Measurements from ENCODE around the gene TREM2.
"Not testable (repeated sequence)": the region's sequence is repeated elsewhere in the genome, so short reads cannot be mapped to it uniquely, and the experiment has no call there.

TREM2 gene

DNA sequence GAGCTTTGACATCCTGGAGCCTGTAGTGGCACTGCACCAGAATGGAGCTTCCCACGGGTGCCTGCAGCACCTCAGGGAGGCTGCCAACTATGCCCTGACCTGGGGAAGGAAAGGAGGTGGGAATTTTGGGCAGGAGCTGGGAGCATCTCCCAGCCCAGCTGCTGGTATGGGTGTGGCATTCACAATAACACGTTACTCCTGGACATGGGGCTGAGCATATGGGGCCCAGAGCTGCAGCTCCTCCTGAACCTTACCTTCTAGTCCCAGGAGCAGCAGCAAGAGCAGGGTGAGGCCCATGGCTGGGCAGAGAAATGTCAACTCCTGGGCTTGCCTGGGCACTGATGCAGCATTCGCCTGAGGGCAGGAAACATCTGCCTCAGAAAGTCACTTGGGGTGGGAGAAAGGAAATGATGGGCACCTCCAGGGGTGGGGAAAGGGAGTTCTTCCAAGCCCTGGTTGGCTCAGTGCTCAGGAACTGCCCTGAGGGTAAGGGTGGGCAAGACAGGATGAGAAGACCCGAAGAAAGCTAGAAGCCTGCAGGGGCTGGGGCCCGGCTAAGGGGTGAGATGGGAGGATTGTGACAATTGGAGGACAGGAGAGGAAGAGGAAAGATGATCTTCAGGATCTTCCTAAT is 8.8 kb downstream of the TREM2 start, which contains the start of gene TREML1:
TREML1 (minus strand) TSS at position 356 of the 634 bp plus-strand sequence; CDS start at position 297, 59 bp downstream.
- DNase-seq, result no peak

DNA sequence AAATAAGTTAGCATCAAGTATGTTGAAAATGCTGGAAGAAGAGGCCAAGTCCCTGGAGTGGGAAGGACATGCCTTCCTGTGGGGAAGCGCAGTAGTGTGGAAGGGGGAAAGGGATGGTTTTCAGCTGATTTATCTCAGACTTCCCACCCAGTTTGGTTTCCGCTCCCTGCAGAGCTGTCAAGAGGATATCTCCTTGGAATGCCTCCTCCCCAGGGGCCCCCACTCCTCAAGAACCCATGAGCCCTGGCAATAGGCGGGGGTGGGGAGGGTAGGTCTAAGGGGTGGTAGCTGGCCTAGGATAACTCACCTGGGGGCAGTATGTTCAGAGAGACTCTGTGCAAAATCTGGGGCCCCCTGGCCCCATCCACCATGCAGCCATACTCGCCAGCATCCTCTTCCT is 9.5 kb downstream of the TREM2 start:
- no peak for DNase-seq

- no peak for DNase-seq
Measured at GRCh38 chr6:41150671-41151070, 12.2 kb downstream of the TREM2 start.

GRCh38 chr6:41147917-41148316 is 15.0 kb downstream of the TREM2 start:
- no peak for DNase-seq

GRCh38 chr6:41136911-41137310 is 26.0 kb downstream of the TREM2 start:
- DNase-seq, result no peak

DNA sequence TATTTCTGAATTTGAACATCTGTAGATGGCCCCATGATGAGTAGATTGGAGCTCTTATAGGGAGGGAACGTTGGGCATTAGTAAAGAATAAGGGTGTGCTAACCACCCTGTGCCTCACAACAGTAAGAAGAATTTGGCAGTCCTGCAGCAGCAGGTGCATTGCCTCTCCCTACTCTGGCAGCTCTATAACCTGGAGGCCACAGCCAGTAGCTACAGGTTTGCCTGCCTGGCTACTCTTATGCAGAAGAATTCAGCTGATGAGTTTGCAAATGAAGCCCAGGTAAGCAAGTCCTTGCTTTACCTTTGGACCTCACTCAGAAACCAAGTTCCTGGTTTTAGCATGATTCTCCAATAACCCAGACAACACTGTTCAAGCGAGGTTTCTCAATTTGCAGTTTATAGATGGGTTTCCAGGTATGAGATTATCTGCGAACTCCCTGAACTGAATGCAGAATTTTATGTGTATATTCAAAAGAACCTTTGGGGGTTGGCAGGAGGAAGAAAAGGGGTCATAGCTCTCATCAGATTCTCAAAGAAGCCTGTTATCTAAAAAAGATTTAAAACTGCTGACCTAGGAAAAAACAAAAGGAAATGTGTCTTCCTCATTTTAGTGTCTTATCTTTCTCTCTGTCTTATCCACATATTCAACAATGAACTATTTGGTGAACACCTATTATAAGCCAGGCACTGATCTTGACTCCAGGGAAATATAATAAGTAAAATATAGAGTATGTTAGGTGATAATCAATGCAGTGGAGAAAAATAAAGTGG is 27.7 kb downstream of the TREM2 start:
- no peak for DNase-seq

- DNase-seq, result no peak
Measured at GRCh38 chr6:41132254-41132653, 30.7 kb downstream of the TREM2 start.

GRCh38 chr6:41125282-41125681 is 37.6 kb downstream of the TREM2 start:
- DNase-seq, result no peak

DNA sequence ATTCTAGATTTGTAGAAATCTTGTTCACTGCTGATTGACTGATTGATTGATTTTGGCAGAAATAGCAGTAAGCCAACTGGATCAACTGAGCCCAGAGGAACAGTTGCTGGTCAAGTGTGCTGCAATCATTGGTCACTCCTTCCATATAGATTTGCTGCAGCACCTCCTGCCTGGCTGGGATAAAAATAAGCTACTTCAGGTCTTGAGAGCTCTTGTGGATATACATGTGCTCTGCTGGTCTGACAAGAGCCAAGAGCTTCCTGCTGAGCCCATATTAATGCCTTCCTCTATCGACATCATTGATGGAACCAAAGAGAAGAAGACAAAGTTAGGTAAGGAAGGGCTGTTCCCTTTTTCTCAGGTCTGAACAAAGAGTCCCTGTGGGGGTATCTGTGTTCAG is 40.0 kb downstream of the TREM2 start:
- no peak for DNase-seq

- no peak for DNase-seq
Measured at GRCh38 chr6:41122373-41122772, 40.5 kb downstream of the TREM2 start.

- no peak for DNase-seq
Measured at GRCh38 chr6:41120058-41120457, 42.9 kb downstream of the TREM2 start.

GRCh38 chr6:41119508-41119907 is 43.4 kb downstream of the TREM2 start:
- no peak for DNase-seq

- DNase-seq, result not testable (repeated sequence)
Measured at GRCh38 chr6:41115027-41115426, 47.9 kb downstream of the TREM2 start.

DNA sequence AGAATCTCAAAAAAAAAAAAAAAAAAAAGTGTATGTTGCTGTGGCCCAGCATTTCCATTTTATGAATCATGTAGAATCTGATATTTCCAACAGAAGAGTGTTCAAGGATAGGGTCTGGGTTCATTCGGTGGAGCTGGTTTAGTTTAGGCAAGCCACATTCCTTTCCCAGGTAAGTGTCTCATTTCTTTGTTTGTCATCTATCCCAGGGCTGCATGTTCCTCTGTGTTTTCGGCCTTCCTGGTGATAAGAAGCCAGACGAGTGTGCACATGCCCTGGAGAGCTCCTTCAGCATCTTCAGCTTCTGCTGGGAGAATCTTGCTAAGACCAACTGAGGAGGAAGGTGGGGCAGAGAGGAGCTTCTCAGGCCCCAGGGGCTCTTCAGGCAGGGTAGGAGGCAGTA is 51.9 kb downstream of the TREM2 start:
- no peak for DNase-seq
